NK-92 treated with Interleukin-12 subunit alpha and Interleukin-12 subunit beta, amount 100 ng/mL, for 24 hours (cell line): Measurements from ENCODE around the gene RNF223.
"Not testable (repeated sequence)": the region's sequence is repeated elsewhere in the genome, so short reads cannot be mapped to it uniquely, and the experiment has no call there.

Experiments used
- DNase-seq: peaks from one replicate; lab custom pipeline; 2025; lab: John Stamatoyannopoulos, UW

RNF223 gene

GRCh38 chr1:1109743-1110142, 35.6 kb upstream of the RNF223 start:
- no peak for DNase-seq

- DNase-seq: no peak
These were observed 32.6 kb upstream of the RNF223 start for GRCh38 chr1:1106510-1107221.

- DNase-seq: not testable (repeated sequence)
These were observed 30.0 kb upstream of the RNF223 start for GRCh38 chr1:1104152-1104551.

DNA sequence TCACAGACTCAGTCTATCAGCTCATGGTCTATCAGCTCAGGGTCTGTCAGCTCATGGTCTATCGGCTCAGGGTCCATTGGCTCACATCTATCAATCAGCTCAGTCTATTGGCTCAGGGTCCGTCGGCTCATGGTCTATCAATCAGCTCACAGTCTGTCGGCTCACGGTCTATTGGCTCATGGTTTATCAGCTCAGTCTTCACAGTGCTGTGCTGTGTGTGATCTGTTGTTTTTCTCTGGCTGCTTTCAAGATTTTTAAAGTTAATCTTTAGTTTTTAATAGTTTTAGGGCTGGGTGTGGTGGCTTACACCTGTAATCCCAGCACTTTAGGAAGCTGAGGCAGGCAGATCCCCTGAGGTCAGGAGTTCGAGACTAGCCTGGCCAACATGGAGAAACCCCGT, 27.4 kb upstream of the RNF223 start:
- no peak for DNase-seq

GRCh38 chr1:1100296-1100695, 26.2 kb upstream of the RNF223 start:
- DNase-seq: no peak

DNA sequence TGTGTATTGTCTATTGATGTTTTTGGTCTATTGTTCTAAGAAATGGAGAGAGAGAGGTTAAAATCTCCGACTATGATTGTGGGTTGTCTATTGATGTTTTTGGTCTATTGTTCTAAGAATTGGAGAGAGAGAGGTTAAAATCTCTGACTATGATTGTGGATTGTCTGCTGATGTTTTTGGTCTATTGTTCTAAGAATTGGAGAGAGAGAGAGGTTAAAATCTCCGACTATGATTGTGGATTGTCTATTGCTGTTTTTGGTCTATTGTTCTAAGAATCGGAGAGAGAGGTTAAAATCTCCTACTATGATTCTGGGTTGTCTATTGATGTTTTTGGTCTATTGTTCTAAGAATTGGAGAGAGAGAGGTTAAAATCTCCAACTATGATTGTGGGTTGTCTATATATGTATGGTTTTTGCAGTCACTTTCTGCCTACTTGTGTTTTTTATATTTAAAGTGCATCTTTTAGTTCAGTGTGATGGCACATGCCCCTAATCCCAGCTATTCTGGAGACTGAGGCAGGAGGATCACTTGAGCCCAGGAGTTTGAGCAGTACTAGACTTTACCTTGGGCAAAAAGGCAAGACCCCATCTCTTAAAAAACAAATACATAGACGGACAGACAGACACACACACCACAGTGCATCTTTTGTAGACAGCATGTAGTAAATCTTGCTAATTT, 25.5 kb upstream of the RNF223 start:
- no peak for DNase-seq

- no peak for DNase-seq
These were observed 24.7 kb upstream of the RNF223 start for GRCh38 chr1:1098681-1099421.

DNA sequence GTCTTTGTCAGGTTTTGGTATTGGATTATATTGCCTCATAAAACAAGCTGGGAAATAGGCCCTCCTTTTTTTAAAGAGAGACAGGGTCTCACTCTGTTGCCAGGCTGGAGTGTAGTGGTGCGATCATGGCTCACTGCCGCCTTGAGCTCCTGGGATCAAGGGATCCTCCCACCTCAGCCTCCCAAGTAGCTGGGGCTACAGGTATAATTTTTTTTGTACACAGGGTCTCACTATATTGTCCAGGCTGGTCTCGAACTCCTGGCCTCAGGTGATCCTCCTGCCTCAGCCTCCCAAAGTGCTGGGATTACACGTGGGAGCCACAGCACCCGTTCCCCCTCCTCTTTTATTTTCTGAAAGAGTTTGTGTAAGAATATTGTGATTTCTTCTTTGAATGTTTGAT, 22.0 kb upstream of the RNF223 start:
- not testable (repeated sequence) for DNase-seq

DNA sequence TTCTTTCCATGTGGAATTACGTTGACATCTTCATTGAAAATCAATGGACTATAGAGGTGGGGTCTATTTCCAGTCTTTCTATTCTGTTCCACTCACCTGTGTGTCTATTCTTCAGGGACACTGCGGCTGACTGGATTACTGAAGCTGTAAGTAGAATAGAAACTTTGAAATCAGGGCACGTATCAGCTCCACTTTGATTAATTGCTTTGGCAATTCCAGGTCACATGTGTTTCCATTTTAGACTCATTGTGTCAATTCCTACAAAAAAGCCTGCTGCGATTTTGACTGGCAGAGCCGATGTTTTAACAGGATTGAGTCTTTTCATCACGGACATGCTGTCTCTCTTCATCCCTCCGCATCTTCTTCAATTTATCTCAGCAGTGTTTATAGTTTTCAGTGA, 20.9 kb upstream of the RNF223 start:
- no peak for DNase-seq

DNA sequence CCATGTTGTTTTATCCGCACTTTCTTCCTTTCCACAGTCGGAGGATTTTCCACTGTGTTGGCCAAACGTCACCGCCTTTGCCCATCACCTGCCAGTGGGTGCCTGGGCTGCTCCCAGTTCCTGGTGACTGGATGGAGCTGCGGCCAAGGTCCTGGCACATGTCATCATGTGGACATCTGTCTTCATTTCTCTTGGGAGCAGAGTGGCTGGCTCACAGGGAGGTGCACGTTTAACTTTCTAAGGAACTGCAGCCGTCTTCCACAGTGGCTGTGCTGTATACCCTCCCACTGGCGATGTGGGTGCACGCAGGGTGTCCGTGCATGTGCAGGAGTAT, 19.5 kb upstream of the RNF223 start:
- no peak for DNase-seq

- DNase-seq: no peak
These were observed 18.9 kb upstream of the RNF223 start for GRCh38 chr1:1092894-1093609.

GRCh38 chr1:1092149-1092855, 18.2 kb upstream of the RNF223 start:
- DNase-seq: no peak

DNA sequence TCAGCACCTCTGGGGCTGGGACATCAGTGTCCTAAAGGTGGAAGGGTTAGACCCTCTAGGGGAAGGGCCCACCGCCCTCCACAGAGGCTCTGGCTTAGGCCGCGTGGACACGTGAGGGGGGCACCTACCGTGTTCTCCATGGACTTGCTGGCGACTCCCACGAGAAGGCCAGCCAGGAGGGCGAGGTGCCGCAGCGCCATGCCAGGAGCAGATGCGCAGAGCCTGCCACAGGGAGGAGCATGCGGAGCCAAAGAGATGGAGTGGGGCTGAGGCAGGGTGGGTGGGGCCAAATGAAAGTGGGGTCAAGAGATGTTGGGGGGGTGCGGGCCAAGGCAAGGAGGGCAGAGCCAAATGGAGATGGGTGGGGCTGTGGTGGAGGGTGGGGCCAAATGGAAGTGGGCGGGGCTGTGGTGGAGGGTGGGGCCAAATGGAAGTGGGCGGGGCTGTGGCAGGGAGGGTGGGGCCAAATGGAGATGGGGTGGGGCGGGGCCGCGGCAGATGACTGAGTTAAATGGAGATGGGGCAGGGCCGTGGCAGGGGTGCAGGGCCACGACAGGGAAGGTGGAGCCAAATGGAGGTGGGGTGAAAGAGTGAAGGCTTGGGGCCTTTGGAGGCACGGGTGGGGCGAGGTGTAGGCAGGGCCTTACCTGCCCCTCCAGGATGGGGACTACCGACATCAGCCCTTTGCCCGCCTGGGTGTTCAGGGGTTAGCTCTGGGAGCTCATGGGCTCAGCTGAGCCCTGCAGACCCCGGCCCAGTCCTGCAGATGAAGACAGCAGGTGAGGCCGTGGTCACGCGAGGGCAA, 17.4 kb upstream of the RNF223 start:
- DNase-seq: no peak

DNA sequence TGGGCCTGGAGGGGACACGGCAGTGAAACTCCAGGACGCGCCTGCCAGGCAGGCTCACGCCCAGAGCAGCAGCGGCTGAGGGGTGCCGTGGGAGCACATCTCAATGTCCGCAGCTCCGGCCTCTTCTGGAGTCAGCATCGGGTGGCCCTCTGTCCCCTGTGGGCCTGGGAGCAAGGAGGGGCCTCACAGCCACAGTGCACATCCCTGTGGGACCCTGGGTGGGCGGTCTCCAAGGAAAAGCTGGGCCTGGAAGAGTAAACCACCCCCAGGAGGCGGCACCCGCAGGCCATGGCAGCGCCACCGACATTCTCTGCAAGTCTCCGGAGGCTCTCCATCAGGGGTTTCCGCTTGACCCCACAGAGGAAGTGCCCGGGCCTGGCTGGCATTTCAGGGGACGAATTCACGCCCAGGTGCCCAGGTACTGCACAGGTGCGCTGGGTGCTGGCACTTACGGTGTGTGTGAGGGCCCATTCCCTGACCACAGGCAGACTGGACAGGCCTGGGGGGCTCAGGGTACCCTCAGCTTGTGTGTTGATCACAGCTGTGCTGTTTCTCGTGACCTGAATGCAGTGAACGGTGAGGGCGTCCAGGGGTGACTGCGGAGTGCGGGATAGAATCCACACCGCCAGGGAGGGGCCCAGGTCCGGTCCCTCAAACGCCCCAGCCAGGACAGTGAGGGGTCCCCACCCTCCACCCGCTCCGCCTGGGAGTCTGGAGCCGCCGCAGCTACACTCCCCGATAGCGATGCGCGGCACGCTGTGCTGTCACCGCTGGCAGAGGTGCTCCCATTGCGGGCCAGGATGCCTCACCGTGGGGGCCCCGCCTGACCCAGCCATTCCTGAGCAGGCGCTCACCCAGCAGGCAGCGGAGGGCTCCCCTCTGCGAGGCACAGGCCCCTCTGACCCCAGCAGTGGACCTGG, 16.6 kb upstream of the RNF223 start:
- DNase-seq: no peak

DNA sequence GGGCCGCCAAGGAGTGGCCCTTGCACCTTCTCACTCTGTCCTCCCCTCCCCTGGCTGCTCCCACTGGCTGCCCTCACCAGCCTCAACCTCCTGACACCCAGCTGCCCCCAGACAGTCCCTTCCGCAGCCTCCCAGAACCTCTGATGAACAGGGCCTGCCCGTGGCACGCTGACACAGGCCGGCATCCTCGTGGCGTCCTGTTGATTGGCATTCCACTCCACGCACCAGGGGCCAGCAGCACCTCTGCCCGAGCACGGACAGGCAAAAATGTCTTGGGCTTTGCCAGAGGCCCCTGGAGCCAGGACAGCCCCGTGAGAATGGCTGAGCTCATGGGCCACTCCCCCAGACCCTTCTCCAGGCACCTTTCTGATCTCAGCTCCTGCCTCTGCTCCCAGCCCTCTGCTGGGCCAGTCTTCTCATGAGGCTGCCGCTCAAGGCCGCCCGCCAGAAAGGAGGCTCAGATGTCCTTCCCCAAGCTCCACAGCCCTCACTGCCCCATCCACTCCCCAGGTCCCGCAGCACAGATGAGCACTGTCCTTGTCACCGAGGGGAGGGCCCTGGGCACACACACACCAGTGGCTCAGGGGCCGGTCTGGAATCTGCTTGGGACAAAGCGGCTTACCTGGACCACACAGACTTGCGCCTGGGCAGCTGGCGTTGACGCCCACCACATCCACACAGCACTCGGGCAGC, 15.8 kb upstream of the RNF223 start:
- DNase-seq: no peak

DNA sequence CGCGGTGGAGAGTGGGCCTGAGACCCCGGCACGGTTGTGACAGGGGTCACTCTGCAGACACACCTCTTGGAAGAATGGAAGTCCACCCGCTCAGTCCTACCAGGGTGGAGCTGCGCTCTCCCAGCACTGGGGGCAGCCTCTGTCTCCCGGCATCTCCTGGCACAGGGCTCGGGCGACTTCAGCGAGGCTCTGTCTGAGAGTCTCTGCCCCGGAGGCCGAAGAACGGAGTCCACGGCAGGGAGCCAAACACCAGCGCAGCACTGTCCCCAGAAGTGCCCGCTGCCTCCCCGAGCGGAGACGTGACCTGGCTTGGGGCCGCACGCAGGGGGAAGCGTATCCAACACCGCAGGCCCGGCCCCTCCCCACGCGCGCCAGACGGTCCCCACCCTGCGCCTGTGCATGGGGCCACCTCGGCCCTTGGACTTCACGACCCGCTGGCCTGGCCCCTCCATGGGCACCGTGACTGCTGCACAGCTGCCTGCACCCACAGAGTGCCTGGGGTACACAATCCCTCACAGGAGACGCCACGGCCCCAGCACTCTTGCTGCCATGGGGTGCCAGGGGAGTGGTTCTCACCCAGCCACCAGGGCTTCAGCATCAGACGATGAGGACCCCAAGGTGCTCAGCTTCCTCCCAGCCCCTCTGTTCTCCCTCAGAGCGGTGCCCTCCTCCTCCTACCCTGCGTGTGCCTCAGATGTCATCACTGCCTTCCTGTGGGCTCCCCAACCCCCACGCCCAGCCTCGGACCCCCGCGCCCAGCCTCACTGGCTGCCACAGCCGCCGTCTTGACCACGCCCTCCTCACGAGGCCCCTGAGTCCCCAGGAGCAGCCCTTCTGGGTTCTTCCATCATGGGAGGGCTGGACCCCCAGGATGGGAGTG, 14.9 kb upstream of the RNF223 start:
- DNase-seq: no peak

GRCh38 chr1:1088029-1088800, 14.1 kb upstream of the RNF223 start:
- no peak for DNase-seq
